ENCODE data around the gene CWC27.
A peak's percentile ranks its signal among the peaks of the same experiment; 100 is the strongest.

CWC27 gene

DNA sequence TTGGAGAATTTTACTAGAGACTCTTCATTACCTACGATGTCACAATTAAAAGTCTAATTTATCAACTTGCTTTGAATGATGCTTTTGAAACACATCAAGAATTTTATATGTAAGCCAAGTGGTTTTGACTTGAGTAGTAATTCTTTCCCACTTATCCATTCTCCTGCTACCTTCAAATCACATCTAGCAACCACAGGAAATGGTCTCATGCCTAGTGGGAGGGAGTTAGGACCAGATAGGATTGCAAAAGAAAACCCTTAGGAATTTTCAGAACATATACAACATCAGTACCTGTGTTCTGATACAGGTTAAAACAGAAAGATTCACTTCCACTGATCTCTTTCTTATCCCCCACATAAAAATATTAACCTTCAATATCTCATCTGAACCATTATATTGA is 260.4 kb downstream of the CWC27 start:
- no peak for TF ChIP-seq PAX5 (IDR thresholded peaks at IDR 0.05; ENCODE audit: insufficient read depth, low read length, severe bottlenecking)
- no peak for TF ChIP-seq POLR2AphosphoS5 (IDR thresholded peaks at IDR 0.05; ENCODE audit: low read depth, low read length)
- no peak for TF ChIP-seq POLR2A (IDR thresholded peaks at IDR 0.05; ENCODE audit: low read depth, low read length)
- TF ChIP-seq TAF1 (IDR thresholded peaks at IDR 0.05; ENCODE audit: low read depth, low read length) = no peak
- TF ChIP-seq SPI1 (IDR thresholded peaks at IDR 0.05; ENCODE audit: low read depth, low read length) = no peak
- no peak for TF ChIP-seq POU2F2 (IDR thresholded peaks at IDR 0.05; ENCODE audit: low read depth, low read length)
- no peak for DNase-seq (ENCODE audit: insufficient read length, low spot score)
- no peak for FAIRE-seq

DNA sequence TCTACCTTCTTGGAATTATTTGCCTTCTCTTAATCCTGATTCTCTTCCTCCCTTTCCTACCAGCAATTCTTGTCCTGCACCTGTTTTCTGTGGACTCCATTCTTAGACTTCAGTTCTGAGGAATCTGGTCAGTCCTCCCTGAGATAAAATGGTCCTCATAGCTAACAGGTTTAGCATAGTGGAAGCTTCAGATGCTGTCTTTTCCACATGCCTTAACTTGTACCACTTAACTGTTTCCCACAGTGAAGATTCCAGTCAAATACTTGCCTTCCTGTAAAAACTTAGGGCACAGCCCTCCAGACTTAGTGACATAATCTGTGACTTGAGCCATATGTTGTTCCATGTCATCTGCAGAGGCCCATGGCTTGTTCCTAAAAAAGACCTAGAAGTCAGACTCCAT is 261.3 kb downstream of the CWC27 start:
- DNase-seq (ENCODE audit: insufficient read length, low spot score) = no peak
- FAIRE-seq = no peak
- TF ChIP-seq TAF1 (IDR thresholded peaks at IDR 0.05; ENCODE audit: low read depth, low read length) (no peak), SPI1 (IDR thresholded peaks at IDR 0.05; ENCODE audit: low read depth, low read length) (no peak), POLR2A (IDR thresholded peaks at IDR 0.05; ENCODE audit: low read depth, low read length) (no peak), POU2F2 (IDR thresholded peaks at IDR 0.05; ENCODE audit: low read depth, low read length) (no peak), PAX5 (IDR thresholded peaks at IDR 0.05; ENCODE audit: insufficient read depth, low read length, severe bottlenecking) (no peak), POLR2AphosphoS5 (IDR thresholded peaks at IDR 0.05; ENCODE audit: low read depth, low read length) (no peak)

DNA sequence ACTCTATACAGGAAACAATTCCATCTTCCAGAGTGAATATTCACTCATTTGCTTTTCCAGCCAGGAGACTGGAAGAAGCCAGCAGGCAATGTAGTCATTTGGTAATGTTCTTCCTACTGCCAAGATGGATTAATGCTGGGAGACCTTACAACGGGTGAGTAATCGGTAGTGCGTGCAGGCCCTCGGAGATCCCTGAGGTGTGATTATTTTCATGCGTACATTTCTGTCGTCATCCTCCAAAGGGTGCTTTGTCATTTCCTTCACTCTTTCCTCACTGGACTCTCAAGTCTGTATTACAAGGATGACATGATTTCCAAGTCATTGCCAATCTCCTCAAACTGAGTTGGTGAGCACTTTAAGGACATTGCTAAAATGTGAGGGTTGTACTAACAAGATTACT is 263.5 kb downstream of the CWC27 start:
- FAIRE-seq (no peak), DNase-seq (ENCODE audit: insufficient read length, low spot score) (no peak)
- TF ChIP-seq POLR2A (IDR thresholded peaks at IDR 0.05; ENCODE audit: low read depth, low read length) (no peak), TAF1 (IDR thresholded peaks at IDR 0.05; ENCODE audit: low read depth, low read length) (no peak), POLR2AphosphoS5 (IDR thresholded peaks at IDR 0.05; ENCODE audit: low read depth, low read length) (no peak), SPI1 (IDR thresholded peaks at IDR 0.05; ENCODE audit: low read depth, low read length) (no peak), PAX5 (IDR thresholded peaks at IDR 0.05; ENCODE audit: insufficient read depth, low read length, severe bottlenecking) (no peak), POU2F2 (IDR thresholded peaks at IDR 0.05; ENCODE audit: low read depth, low read length) (no peak)

DNA sequence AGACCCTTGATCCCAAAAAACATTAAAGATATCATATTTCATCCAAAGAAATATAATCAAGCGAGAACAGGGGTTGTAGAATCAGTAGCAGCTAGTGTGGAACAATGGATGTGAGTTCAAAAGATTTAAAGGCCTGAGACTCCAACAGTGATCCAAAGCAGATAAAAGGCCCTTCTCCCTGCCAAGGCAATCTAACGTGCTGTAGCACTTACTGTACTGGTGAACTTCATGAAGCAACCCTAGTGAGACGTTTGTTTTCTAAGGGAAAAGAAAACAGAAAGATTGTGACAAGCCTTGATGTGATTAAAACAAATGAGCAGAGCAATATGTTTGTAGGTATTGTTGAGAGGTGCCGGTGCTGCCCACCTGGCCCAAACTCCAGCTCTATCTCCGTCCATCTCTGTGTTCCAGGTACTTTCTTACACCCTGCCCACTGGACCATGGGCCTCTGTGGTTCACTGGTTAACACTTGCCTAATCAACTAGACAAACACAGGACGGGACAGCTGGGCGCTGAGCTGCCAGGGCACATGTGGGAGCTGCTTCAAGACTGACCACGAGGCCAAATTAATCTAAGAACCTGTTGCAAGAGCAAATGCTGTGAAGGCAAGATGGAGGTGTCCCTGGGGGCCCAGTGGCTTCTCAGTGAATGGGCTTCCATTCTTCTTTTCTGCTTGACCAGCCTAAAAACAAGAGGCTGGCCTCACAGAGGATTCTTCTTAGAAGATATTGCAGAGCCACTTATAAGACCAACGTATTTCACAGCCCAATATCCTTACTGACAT is 265.5 kb downstream of the CWC27 start:
- no peak for TF ChIP-seq POLR2A (IDR thresholded peaks at IDR 0.05; ENCODE audit: low read depth, low read length)
- TF ChIP-seq TAF1 (IDR thresholded peaks at IDR 0.05; ENCODE audit: low read depth, low read length) = no peak
- TF ChIP-seq SPI1 (IDR thresholded peaks at IDR 0.05; ENCODE audit: low read depth, low read length) = no peak
- TF ChIP-seq PAX5 (IDR thresholded peaks at IDR 0.05; ENCODE audit: insufficient read depth, low read length, severe bottlenecking) = no peak
- no peak for TF ChIP-seq POLR2AphosphoS5 (IDR thresholded peaks at IDR 0.05; ENCODE audit: low read depth, low read length)
- TF ChIP-seq POU2F2 (IDR thresholded peaks at IDR 0.05; ENCODE audit: low read depth, low read length) = no peak
- DNase-seq (ENCODE audit: insufficient read length, low spot score) (no peak), FAIRE-seq (peak; percentile 40)

DNA sequence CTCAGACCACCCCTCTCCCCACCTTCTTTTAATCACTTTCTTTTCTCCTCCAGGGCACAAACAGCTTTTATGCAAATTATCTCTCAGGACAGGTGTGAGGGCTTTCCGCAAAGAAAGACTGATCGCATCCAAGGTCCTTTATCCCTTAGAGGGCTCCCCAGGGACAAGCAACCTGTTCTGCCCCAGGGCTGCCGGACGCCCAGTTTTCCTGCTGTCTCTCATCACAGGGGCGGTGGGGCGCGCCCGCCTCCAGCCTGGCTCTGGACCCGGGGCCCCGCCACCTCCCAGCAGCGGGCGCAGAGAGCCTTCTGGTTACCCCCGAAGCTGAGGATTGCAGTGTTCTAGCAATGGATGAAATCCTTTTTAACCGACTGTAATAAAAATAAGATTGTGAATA is 266.1 kb downstream of the CWC27 start:
- FAIRE-seq (no peak), DNase-seq (ENCODE audit: insufficient read length, low spot score) (no peak)
- TF ChIP-seq PAX5 (IDR thresholded peaks at IDR 0.05; ENCODE audit: insufficient read depth, low read length, severe bottlenecking) (no peak), SPI1 (IDR thresholded peaks at IDR 0.05; ENCODE audit: low read depth, low read length) (no peak), POLR2A (IDR thresholded peaks at IDR 0.05; ENCODE audit: low read depth, low read length) (no peak), POU2F2 (IDR thresholded peaks at IDR 0.05; ENCODE audit: low read depth, low read length) (0 out of 2 replicates have a peak, but pooled peaks have one; percentile 14), POLR2AphosphoS5 (IDR thresholded peaks at IDR 0.05; ENCODE audit: low read depth, low read length) (no peak)

DNA sequence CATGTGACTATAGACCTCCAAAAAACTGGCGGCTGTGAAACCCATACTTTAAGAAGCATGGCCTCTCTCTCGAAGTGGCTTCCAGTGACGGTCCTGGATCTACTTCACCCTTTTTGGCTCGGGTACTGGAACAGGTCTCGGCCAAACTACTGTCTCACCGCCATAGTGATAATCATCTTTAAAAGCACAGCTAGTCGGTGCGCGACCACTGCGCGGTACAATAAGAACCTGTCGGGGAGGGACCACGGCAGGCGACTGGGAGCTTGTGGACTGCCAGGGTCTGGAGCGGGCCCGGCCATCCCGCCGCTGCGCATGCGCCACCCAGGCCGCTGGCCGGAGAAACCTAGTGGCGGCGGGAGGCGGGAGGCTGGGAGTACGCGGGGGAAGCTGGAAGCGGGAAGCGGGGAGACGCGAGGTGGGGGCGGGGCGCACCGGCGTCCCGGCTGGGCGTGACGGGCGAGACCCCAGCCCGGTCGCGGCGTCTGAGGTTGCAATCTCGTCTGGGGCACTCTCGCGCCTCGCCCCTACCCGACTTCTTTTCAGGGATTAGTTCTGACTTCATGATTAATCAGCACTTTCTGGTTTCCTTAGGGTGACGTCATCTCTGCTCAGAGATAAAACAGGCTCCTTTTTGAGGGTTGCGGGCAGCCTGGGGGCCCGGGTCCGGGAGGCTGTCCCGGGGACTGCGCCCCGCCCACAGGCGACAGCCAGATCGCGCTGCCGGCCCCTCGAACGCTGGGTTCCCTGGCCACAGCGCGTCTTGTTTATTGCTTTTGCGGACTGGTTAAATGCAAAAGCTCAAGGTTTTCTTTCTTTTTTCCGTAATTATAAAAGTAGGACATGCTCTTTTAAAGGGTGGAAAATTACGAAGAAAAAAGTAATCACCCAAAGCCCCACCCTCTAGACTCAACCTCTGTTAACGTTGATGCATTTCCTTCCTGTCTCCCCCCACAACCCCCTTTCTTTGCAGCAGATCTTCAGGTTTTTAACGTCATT is 266.8 kb downstream of the CWC27 start:
- peak; percentile 81 for FAIRE-seq
- peak; percentile 64 for DNase-seq (ENCODE audit: insufficient read length, low spot score)
- TF ChIP-seq POU2F2 (IDR thresholded peaks at IDR 0.05; ENCODE audit: low read depth, low read length) (peak; percentile 36; the same call in 1 of the 2 replicates), TAF1 (IDR thresholded peaks at IDR 0.05; ENCODE audit: low read depth, low read length) (peak; percentile 21; the same call in 1 of the 2 replicates), POLR2AphosphoS5 (IDR thresholded peaks at IDR 0.05; ENCODE audit: low read depth, low read length) (peak; percentile 60), SPI1 (IDR thresholded peaks at IDR 0.05; ENCODE audit: low read depth, low read length) (no peak), POLR2A (IDR thresholded peaks at IDR 0.05; ENCODE audit: low read depth, low read length) (peak; percentile 58)

DNA sequence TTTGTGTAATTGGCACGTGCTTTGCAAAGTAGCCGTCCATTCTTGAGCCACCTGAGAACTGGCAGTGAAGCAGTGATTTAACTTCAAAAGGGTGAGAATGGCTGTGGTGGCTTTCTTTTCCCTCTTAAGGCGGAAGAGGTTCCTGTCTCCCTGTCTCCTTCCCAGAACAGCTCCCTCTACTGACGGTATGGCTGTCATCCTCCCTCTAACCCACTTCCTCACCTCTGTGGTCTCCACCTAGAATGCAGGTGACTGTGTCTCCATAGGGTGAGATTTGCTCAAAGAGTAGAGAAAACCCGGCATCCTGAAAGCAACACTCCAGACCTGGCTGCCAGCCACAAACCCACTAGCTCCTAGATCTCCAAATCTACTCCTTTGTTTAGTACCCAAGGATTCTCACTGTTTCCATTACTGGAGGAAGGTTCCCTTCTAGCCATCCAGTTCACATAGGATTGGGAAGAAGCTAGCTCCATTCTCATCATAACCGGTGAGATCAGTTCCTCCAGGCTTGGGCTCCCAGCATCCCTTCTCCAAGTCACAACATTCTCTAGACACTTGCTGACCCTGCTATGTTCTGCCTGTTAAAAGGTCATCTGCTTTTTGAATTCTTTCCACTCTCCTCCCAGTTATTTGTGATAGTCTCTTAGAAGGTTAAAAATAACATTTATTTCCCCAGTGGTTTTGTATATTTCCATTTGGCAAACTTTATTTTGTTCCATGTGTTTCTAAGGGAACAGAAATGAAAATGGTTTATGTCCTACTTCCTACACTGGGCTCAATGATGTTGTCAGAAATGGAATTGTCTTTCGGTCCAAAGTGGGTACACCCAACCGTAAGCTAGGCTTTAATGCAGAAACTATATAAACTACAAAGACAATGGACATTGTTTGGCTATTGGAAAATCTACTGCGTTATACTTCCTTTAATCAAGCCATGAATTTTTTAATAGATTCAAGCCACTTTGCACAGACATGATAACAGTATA is 269.4 kb downstream of the CWC27 start:
- DNase-seq (ENCODE audit: insufficient read length, low spot score) = no peak
- TF ChIP-seq SPI1 (IDR thresholded peaks at IDR 0.05; ENCODE audit: low read depth, low read length) (peak; percentile 69), PAX5 (IDR thresholded peaks at IDR 0.05; ENCODE audit: insufficient read depth, low read length, severe bottlenecking) (no peak), POU2F2 (IDR thresholded peaks at IDR 0.05; ENCODE audit: low read depth, low read length) (no peak)
- FAIRE-seq = peak; percentile 67

DNA sequence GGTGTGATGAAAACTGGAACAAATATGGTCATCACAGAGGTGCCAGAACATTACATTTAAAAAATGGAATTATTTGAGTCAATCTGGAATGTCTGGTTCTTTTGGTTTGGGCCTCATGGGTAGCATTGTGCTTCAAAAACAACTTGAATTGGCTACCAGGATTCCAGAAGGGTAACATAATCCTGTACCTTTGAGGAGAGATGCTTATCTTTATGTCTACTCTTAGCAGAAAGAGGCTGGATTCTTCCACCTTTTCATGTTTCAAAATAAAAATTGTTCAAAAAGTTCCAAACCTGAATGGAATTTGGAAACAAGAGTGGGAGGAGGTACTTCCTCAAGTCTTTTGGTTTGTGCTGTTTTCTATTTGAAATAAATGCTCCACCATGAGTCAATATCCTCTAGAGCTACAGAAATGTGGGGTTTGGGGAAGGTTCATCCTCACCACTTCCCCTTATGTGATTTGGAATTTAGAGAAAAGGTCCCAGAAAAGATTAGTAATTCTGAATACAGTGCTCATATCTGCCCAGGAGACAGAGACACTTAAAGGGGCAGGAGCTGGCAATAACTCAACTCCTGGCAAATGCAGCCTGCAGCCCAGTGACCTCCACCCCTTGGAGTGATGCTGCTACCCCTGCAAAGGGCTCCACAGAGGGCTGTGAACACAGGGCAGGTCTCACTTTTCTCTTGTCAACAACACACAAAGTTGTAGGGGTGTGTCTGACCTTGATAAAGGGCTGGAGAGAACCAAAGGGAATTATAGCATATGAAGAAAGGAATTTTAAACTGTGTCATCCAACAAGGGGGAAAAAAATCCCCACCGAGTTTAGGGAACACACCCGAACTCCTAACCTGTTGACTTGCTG is 272.8 kb downstream of the CWC27 start:
- FAIRE-seq (no peak), DNase-seq (ENCODE audit: insufficient read length, low spot score) (no peak)
- TF ChIP-seq POLR2AphosphoS5 (IDR thresholded peaks at IDR 0.05; ENCODE audit: low read depth, low read length) (no peak), TAF1 (IDR thresholded peaks at IDR 0.05; ENCODE audit: low read depth, low read length) (no peak), POU2F2 (IDR thresholded peaks at IDR 0.05; ENCODE audit: low read depth, low read length) (no peak), SPI1 (IDR thresholded peaks at IDR 0.05; ENCODE audit: low read depth, low read length) (peak; percentile 43; the same call in 1 of the 2 replicates)
